Stimulated activated CD8-positive, alpha-beta memory T cell treated with anti-CD3 and anti-CD28 coated beads, Interleukin-4, amount 100 ng/mL, for 1 hour (primary cell): ENCODE data around the gene PEX14.
"Not testable (repeated sequence)": the region's sequence is repeated elsewhere in the genome, so short reads cannot be mapped to it uniquely, and the experiment has no call there.

Source experiments
- DNase-seq, 2 donors: peaks; one replicate each; pipeline ENCODE4 v3.0.0-alpha.2; 2020; ENCODE audit warnings: low read depth in 2 of 2, low spot score in 1 of 2

Gene PEX14, protein sequence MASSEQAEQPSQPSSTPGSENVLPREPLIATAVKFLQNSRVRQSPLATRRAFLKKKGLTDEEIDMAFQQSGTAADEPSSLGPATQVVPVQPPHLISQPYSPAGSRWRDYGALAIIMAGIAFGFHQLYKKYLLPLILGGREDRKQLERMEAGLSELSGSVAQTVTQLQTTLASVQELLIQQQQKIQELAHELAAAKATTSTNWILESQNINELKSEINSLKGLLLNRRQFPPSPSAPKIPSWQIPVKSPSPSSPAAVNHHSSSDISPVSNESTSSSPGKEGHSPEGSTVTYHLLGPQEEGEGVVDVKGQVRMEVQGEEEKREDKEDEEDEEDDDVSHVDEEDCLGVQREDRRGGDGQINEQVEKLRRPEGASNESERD

DNA sequence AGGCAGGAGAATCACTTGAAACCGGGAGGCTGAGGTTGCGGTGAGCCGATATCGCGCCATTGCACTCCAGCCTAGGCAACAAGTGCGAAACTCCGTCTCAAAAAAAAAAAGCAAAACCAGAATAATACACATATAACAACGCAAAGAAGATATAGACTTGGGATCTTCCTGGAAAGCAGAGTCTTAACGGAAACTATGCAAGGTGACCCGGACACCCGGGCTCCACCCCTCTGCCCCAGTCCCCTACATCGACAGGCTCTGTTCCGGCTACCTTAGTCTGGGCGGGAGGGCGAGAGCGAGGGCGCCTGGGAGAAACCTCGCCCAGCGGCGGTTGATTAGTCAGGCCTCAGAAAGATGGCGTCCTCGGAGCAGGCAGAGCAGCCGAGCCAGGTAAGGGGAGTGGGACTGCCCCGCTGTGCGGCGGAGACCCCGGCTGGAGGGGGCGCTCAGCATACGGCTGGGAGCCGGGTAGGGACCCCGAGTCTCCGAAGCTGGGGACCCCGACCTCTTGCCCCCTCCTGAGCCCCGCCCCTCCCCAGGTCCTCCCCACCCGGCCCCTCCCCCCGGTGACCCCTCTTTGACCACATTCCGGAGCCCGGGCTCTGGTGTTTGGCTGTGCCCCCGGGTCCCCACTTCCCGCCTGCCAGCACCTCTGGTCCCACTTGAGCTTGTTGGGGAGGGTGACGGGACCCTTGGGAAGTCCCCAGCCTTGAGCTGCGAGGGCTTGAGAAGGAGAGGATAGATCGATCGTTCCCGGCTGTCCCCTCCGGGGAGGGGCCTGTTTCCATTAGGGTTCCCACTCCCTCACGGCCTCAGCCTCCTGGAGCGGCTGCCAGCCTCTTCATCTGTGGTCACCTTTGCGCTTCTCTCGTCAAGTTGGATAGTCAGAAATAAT lies at the start of gene PEX14:
Gene PEX14 (plus strand): TSS at position 338 of the 895 bp plus-strand sequence. CDS start 17 bp downstream, at position 355.
- DNase-seq = peak; percentile 47 to 61

DNA sequence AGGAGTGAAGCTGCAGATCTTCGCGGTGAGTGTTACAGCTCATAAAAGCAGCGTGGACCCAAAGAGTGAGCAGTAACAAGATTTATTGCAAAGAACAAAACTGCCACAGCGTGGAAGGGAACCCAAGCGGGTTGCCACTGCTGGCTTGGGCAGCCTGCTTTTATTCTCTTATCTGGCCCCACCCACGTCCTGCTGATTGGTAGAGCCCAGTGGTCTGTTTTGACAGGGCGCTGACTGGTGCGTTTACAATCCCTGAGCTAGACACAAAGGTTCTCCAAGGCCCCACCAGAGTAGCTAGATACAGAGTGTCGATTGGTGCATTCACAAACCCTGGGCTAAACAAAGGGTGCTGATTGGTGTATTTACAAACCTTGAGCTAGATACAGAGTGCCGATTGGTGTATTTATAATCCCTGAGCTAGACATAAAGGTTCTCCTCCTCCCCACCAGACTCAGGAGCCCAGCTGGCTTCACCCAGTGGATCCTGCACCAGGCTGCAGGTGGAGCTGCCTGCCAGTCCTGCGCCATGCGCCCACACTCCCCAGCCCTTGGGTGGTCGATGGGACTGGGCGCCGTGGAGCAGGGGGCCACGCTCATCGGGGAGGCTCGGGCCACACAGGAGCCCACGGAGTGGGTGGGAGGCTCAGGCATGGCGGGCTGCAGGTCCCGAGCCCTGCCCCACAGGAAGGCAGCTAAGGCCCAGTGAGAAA lies 48.8 kb upstream of the PEX14 start:
- DNase-seq = not testable (repeated sequence)

DNA sequence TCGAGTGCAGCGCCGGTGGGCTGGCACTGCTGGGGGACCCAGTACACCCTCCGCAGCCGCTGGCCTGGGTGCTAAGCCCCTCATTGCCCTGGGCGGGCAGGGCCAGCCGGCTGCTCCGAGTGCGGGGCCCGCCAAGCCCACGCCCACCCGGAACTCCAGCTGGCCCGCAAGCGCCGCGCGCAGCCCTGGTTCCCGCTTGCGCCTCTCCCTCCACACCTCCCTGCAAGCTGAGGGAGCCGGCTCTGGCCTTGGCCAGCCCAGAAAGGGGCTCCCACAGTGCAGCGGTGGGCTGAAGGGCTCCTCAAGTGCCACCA lies 48.3 kb upstream of the PEX14 start:
- DNase-seq = not testable (repeated sequence)

DNA sequence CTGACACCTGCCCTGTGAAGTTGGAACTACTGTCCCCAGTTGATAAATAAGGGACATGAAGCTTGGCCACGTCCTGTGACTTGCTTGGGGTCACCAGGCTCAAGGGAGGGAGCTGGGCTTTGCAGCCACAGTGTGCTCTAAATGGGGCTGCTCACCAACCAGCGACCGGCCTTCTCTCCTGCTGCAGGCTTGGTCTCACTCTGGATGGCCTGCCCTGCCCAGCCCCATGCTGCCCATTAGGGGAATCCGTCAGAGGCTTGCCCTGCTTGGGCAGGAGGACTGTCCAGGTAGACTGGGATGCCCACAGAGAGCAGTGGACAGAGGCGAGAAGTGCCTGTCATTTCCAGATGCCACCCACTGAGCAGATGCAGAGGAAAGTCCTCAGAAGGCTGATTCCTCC lies 45.8 kb upstream of the PEX14 start:
- DNase-seq = no peak

DNA sequence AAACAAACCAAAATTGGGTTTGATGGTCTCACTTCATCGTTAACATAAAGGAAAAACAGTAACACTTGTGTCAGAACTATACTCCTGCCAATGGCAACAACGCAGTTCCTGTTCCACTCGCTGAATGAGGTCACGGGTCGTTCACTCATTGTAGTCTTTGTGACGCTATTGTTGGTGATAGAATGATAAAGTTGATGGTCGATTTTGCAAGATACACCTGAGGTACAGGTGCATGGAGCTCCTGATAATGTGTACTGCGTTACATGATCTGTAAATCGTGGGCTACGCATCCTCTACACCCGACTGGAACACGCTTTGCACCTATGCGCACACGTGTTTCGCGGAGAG lies 44.9 kb upstream of the PEX14 start:
- no peak for DNase-seq

DNA sequence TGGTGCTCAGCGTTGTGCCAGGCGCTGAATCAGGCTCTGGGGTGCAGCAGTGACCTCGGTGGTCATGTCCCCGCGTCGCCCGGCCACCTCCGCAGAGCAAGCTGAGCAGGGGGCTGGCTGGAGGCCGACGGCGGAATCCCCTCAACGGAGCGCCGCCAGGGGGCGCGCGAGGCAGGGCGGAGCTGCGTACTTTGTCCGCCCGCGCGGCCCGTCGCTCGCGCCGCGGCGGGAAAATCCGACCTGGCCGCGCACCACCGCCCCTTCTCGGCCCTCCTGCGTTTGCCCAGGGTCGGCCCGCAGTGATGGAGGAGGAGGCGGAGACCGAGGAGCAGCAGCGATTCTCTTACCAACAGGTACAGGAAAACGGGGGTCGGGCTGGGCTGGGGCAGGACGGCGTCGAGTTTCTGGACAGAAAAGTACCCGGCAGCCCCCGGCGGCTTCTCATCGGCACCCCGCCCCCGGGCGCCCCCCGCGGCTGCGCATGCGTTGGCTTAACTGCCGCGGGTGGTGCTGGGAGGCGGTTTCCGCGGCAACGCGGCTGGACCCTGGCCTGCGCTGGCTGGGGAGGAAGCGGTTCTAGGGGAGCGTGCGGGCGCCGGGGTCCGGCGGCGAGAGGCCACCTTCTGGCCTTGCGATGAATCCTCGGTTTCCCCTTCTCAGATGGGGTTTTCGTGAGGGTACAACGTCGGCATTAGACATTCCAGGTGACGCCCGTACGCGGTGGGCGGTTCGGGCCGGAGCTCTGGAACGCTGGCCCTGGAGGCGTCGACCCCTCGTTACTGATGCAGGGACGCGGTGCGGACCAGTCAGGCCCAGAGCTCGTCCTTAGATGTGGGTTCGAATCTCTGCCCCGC lies 44.3 kb upstream of the PEX14 start, which contains the start of gene CENPS:
Gene CENPS (plus strand): TSS at position 218 of the 854 bp plus-strand sequence. CDS start 85 bp downstream, at position 303.
- peak; percentile 86 for DNase-seq

DNA sequence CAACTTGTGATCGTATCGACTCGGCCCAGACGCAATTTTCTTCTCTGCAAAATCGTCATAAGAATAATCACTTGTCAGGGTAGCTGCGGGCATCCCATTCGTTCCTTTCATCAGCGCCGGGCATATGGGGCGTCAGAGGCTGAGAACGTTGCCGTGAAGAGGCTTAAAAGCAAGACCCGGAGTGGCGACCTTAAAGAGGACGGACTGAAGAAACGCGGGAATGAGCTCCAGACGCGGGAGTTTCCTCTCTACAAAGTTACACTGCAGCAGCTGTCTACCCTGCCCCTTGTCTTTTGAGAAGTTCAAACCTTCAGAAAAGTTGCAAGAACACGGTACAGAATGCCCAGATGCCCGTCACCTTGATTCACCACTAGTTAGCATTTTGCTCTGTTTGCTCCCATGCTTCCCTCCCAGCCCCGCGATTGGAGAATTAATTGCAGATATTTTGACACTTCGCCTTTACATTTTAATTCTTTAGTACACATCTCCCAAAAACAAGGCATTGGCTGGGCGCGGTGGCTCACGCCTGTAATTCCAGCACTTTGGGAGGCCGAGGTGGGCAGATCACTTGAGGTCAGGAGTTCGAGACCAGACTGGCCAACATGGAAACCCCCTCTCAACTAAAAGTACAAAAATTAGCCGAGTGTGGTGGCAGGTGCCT lies 43.5 kb upstream of the PEX14 start:
- DNase-seq = no peak

DNA sequence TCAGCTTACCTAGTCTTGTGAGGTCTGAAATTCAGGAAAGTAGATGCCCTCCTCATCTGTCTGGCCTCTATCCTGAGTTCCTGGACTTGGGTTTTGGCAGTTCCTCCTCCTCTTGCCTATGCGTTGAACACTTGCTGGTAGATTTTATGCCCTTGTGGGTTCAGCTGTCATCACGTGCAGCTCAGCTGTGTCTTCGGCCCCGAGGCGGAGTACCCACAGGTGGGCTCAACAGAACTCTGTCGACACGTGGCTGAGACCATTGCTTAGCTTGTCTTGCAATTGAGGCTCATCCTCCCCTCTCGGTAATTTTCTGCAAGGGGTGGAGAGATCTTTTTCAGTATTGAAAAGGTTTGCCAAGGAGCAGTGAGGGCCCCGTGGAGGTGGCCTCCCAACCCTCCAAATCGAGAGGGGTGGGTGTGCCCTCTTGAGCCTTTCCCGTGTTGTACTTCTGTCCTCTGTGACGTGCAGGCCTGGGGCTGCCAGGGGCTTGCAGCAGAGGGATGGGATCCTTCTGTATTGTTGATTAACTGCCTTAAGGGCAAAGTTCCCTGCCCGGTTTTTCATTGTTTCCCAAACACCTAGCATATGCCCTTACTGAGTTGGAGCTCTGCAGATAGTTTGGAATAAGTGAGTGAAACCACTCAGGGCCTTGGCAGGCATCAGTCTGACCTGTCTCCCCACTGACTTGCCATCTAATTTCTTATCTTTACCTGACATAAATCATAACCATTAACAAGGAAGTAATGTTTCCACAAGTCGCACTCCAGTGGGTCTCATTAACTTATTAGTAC lies 41.6 kb upstream of the PEX14 start:
- no peak for DNase-seq

DNA sequence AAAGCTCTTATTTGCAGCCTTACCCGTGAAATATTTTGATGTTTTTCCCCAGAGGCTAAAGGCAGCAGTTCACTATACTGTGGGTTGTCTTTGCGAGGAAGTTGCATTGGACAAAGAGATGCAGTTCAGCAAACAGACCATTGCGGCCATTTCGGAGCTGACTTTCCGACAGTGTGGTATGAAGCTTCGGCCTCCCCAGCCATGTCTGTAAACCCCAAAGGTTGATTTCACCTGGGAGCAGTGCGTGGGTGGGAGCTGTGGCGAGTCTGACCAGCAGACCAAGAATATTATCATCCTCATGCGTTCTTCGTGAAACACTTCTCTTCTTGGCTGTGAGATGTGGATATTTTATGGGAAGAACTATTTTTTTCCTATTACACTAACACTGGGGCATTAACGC lies 41.0 kb upstream of the PEX14 start:
- no peak for DNase-seq

DNA sequence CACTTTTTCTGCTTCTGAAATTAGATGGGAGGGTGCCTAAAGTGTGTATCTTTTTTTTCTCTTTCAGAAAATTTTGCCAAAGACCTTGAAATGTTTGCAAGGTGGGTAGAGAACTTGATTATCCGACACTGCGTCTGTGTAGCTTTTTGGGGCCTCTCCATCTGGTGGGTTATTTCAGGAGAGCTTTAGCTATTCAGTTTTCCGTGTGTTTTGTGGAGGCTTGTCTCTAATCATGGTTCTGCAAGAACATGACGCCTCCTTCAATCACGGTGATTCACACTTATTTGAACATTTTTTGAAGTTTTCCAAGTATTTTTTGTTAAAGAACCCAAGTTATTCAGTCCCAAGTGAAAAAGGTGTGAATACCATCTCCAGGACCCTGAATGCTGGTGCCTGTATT lies 40.2 kb upstream of the PEX14 start:
- DNase-seq = no peak

DNA sequence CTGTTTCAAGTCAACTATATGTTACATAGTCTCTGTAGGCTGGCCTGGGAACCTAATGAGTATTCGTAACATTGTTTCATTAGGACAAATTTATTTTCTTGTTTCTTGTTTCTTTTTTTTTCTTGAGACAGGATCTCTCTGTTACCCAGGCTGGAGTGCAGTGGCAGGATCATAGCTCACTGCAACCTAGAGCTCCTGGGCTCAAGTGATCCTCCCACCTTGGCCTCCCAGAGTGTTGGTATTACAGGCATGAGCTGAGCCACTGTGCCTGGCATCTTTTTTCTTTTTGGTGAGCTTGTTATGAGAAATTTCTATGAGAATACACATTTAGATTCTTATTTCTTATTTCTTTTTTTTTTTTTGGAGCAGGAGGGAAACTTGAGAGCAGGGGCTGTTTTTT lies 37.7 kb upstream of the PEX14 start:
- no peak for DNase-seq

DNA sequence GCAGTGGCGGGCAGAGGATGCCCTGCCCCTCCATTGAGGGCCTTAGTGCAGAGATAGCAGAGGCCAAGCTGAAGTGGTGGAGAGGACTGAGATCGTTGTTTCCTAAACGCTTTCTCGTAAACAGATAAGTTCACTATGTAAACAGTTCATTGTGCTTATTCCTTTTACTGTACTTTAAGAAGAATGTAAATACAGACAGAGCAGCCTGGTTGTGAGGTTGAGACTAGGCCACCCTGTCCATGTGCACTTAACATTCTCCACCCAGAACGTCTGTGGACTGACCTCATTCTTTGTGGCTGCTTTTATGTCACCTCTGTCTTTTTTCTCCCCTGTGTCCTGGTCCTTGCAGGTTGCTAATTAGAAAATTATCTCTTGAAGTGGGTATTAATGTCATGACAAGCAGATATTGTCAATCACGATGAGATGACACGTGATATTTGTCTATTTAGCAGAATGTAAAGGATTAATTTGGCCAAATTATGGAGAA lies 36.0 kb upstream of the PEX14 start:
- DNase-seq = no peak

DNA sequence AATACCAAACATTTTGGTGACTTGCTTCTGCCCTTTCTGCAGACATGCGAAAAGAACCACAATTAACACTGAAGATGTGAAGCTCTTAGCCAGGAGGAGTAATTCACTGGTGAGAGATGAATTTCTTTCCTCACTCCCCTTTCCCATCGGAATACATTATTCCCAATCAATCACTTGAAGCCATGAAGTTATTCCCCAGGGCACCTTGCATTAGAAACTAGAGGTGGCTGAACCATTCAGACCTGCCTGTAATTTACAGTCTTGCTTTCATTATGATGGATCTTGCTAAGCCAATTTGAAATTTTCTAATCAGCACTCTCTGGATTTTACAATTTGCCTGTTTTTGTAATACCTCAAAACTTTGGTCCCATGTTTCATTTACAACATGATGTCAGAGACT lies 34.4 kb upstream of the PEX14 start:
- DNase-seq = no peak

DNA sequence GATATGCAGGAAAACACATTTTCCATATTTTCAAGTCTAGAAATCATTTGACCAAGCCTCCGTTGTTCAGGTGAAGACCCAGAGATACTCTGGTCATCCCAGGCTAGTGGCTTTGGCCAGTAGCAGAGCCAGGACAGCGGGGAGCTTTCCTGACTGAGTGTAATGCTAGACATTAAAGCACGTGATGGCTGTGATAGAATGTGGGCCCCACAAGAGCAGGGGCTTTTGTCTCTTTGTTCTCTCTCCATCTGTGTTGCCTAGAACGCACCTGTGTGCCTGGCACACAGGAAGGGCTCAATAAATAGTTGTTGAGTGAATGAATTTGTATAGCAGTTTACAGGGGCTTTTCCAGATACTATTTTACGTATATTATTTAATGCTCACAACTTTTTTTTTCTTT lies 34.0 kb upstream of the PEX14 start:
- DNase-seq = no peak

DNA sequence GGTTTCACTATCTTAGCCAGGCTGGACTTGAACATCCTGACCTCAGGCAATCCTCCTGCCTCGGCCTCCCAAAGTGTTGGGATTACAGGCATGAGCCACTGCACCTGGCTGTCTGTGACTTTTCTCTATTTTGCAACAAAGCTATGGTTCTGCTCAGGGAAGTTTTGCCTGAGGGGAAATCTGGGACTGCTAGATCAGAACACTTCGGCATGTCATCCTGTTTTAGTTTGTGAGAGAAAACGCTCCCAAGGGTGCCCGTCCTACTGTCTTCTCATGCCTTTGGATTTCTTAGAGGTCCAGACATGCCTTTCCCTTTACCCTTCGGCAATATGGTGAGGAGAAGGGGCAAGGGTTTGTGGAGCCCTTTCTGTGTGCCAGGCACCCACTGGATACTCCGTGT lies 30.5 kb upstream of the PEX14 start:
- DNase-seq = no peak

DNA sequence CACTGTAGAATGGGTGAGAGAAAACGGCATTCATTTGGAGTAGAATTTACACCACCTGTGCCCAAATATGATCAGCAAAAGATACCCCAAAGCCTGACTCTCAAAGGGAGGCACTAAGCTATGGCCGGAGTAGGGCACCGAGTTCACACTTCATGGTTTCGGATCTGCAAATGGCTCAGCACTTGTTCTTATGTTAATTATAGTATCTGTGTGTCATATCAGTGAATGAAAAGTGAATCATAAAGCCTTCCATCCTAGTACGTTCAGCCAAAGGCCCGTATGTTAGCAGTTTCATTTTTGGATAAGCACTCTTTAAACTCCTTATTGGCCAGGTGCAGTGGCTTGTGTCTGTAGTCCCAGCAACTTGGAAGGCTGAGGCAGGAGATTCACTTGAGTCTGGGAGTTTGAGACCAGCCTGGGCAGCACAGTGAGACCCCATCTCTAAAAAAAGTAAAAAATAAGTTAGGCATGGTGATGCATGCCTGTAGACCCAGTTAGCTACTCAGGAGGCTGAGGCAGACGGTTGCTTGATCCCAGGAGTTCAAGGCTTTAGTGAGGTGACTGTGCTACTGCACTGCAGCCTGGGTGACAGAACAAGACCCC lies 29.9 kb upstream of the PEX14 start:
- no peak for DNase-seq

DNA sequence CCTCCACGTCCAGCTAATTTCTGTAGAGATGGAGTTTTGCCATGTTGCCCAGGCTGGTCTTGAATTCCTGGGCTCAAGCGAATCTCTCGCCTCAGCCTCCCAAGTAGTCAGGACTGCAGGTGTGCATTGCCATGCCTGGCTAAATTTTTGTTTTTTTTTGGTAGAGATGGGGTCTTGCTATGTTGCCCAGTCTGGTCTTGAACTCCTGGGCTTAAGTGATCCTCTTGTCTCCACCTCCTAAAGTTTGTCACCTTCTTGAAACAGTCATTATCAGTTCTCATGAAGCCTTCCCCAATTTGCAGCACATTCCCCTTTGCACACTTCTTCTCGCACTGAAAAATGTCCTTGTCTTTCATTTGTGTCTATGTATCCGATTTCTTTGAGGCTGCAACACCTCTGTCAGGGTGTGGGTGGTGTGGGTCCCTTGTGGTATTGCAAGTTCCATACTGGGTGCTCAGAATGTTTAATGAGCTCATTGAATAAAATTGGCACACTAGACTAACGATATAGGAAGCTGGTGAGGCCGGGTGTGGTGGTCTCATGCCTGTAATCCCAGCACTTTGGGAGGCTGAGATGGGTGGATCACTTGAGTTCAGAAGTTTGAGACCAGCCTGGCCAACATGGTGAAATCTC lies 27.8 kb upstream of the PEX14 start:
- no peak for DNase-seq

DNA sequence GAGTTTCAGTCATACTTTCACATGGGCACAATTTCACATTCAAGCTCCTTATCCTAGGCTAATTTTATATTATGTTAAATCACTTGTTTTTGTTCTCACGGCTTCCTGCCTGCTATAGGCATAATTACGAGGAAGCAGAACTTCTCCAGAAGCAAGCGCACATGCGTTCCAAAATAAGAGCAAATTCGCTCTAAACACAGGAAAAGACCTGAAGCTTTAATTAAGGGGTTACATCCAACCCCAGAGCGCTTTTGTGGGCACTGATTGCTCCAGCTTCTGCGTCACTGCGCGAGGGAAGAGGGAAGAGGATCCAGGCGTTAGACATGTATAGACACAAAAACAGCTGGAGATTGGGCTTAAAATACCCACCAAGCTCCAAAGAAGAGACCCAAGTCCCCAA lies 25.0 kb upstream of the PEX14 start, which contains the start of gene CORT:
Gene CORT (plus strand): TSS at position 281 of the 400 bp plus-strand sequence. CDS start 193 bp downstream, outside the sequence.
- DNase-seq = no peak
